ENCODE measurements around the gene MLLT10.
A peak's percentile ranks its signal among the peaks of the same experiment; 100 is the strongest.
"Not testable (repeated sequence)": the region's sequence is repeated elsewhere in the genome, so short reads cannot be mapped to it uniquely, and the experiment has no call there.

The MLLT10 gene

GRCh38 chr10:21588159-21588558, 54.1 kb downstream of the MLLT10 start:
- not testable (repeated sequence) for DNase-seq

- DNase-seq: no peak
Measured at GRCh38 chr10:21593986-21594385, 60.0 kb downstream of the MLLT10 start.

DNA sequence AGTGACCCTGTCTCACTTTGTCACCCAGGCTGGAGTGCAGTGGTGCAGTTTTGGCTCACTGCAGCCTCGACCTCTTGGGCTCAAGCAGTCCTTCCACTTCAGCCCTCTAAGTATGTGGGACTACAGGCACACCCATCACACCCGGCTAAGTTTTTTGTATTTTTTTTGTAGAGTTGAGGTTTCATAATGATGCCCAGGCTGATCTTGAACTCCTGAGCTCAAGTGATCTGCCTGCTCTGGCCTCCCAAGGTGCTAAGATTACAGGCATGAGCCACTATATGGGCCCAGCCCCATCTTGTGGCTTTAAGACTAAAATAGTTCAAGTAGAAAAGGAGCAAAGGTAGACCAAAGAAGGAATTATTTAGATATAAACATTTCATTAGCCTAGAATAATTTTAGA, 65.5 kb downstream of the MLLT10 start:
- no peak for DNase-seq

- no peak for DNase-seq
Measured at GRCh38 chr10:21600804-21601433, 66.9 kb downstream of the MLLT10 start.

GRCh38 chr10:21602313-21602712, 68.3 kb downstream of the MLLT10 start:
- no peak for DNase-seq

- no peak for DNase-seq
Measured at GRCh38 chr10:21603721-21604120, 69.7 kb downstream of the MLLT10 start.

GRCh38 chr10:21604651-21605050, 70.6 kb downstream of the MLLT10 start:
- no peak for DNase-seq

- no peak for DNase-seq
Measured at GRCh38 chr10:21607907-21608306, 73.9 kb downstream of the MLLT10 start.

DNA sequence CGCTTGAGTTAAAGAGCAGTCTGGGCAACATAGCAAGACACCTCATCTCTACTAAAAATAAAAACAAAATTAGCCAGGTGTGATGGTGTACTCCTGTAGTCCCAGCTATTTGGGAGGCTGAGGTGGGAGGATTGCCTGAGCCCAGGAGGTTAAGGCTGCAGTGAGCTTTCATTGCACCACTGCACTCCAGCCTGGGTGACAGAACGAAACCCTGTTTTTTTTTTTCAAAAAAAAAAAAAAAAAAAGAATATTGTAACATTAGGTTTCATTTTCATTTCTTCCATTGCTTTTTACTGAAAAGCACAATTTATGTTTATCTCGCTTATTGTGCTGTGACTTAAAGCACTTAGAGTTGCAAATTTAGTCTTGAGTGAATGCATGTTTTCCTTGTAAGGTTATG, 80.0 kb downstream of the MLLT10 start:
- no peak for DNase-seq

DNA sequence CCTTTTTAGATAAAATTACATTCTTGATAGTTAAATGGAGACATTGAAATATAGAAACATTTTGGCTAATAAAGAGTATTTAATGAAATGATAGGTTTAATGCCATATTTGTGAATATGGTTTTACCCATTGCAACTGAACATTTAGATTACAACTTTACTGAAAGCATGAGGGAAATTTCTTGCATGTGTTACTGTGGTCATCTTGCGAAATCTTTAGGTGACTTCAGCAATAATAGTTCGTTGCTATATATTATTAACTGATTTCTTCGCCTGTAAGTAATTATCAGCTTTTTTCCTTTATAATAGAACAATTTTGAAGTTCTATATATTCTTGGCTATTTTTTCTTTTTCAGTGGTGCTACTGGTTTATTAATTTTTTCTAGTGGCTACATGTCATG, 83.2 kb downstream of the MLLT10 start:
- no peak for DNase-seq

- DNase-seq: no peak
Measured at GRCh38 chr10:21623291-21623690, 89.3 kb downstream of the MLLT10 start.

DNA sequence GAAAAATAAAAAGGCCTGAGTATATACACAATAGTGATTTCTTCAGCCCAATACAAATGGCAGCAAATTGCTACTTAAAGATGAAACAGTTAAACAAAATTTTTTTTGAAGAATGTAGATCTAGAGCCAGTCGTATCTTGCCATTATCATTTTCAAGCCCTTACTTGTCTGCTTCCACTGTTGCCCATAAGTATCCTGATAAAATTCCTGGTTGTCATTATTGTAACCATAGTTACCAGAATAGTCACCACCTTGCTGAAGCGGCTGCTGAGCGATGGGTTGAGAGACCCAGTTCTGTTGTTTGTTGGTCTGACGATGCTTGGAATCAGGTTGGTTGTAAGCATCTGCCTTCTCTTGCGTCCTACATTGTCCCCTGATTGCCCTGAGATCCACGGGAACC, 90.4 kb downstream of the MLLT10 start:
- DNase-seq: not testable (repeated sequence)

DNA sequence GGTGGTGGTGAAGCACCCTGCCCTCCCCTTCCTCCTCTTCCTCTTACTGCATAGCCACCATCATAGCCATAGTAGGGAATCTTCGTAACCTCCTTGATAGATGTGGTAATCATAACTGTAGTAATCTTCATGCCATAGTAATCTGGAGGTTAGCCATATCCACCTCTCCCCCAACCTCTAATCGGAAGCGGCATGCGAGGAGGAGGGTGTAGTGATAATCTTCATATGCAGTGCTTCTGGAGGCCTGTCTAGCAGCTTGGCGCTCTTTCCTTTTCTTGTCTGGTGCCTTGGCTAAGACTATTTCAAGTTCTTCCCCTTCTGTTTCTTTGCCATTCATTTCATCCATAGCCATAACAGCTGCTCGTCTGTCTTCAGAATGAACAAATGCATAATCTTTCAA, 90.9 kb downstream of the MLLT10 start:
- no peak for DNase-seq

DNA sequence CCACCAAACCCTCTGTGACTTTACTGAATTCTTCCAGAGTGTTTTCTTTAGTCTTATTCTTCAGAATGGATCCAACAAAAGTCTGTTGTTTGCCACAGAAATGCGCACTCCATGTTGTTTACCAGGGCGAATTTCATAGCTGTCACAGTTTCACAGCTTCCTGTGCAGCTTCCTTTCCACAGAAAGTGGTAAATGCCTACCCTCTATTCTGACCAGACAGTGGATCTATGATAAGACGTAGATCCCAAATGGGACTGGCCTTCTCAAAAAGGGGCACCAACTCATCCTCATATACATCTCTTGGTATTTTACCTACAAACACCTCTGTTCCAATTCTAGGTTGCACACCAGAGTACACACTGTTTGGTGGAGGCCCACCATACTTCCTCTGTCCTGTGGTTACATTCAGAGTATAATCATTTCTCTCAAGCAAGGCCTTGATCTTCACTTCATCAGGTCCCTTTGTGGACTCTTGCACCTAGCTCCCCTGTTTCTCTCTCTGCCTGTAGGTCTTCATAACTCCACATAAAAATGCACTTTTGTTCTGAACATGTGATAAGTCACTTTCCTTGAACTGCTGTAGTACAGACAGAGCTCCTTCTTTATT, 91.7 kb downstream of the MLLT10 start:
- no peak for DNase-seq

GRCh38 chr10:21626457-21627161, 92.6 kb downstream of the MLLT10 start:
- no peak for DNase-seq

DNA sequence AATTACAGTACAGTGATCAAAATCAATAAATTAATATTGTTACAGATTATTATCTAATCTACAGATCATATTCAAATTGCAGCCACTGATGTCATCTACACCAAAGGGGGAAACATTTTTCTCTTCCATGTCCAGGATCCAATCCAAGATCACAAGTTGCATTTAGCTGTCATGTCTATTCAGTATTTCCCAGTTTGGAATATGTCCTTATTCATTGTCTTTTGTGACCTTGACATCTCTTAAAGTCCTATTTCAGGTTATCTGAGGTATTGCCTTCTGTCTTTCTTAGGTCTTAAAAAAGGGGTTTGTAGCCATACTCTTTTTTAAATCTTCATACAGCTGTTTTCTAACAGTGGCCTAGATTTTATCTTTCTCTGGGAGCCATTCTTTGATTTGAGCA, 93.3 kb downstream of the MLLT10 start:
- no peak for DNase-seq

- DNase-seq: no peak
Measured at GRCh38 chr10:21628023-21628422, 94.0 kb downstream of the MLLT10 start.

- not testable (repeated sequence) for DNase-seq
Measured at GRCh38 chr10:21628645-21629044, 94.6 kb downstream of the MLLT10 start.

- DNase-seq: no peak
Measured at GRCh38 chr10:21634599-21635365, 100.8 kb downstream of the MLLT10 start.

DNA sequence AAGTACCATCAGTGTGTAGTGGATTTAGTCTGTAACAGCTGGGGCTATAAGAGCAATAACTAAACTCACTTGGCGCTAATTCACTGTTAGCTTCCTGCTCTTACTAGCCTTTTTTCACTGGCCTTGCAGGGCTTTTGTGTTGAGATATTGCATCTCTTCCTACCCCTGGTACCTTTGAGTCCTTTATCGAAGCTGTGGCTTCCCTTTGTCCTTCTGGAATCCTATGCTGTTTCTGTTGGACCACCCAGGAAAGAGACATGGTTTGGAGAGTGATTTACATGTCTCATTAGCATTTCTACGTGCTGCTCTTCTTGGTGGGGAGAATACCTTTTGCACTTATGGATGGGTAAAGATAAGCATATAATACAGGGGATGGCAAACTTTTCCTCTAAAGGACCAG, 103.8 kb downstream of the MLLT10 start:
- no peak for DNase-seq

DNA sequence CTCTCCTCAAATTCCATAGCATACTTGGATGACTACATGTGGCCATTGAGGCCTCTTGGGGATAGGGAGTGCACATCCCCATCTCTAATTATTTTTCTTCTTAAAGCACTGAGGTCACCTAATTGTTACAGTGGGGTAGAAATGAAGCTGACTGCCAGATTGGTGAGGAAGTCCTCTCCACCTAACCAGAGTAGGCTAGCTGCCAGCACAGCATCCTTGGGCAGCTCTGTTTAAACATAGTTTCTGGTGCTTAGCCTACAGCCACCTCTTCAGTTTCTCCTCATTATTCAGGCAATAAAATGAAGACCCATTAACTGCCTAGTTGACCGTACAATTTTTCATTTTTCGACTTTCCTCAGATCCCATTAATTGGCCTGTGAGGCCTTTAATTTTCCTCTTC, 104.6 kb downstream of the MLLT10 start:
- peak in 1 of 2 experiments; percentile 21 for DNase-seq

GRCh38 chr10:21648040-21648439, 114.0 kb downstream of the MLLT10 start:
- no peak for DNase-seq

DNA sequence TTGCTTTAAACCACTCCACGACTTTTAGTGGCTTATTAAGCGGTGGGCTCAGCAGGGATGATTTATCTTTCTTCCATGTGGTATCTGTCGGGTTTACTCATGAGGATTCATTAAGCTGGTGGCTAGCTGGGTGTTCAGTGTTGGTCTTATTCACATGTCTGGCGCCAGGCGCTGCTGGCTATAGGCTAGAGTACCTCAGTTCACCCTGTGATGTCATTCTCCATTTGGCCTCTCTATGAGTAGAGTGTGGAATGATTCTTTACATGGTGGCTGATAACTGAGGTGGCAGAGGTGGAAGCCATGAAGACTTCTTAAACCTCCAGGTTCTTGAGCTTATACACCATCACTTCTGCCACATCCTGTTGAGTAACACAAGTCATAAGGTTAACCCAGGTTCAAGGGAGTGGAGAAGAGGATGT, 115.4 kb downstream of the MLLT10 start:
- DNase-seq: no peak

GRCh38 chr10:21650353-21650752, 116.3 kb downstream of the MLLT10 start:
- no peak for DNase-seq
